GF-D8 (cell line): Measurements from ENCODE around the gene ZSWIM9.
"Not testable (repeated sequence)": the region's sequence is repeated elsewhere in the genome, so short reads cannot be mapped to it uniquely, and the experiment has no call there.

Source experiments
- DNase-seq: peaks from one replicate; lab custom pipeline; 2025; lab: John Stamatoyannopoulos, UW

The ZSWIM9 gene

DNA sequence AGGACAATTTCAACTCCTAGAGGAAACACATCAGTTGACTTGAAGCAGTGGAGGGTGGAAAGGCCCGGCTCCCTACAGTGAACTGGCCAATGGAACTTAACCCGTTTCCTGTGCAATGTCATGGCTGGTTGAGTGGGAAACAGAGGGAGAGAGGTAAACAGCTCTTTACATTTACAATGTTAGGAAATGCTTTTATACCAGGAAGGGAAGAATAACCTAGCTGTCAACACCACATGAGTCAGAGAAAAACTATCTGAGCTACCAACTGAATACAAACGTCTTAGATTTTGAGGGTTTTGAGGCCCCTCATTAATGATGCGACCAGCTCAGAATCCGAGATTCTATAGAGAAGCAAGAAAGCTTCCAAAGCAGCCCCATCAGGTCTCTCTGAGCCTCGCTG is 48.5 kb downstream of the ZSWIM9 start:
- no peak for DNase-seq

DNA sequence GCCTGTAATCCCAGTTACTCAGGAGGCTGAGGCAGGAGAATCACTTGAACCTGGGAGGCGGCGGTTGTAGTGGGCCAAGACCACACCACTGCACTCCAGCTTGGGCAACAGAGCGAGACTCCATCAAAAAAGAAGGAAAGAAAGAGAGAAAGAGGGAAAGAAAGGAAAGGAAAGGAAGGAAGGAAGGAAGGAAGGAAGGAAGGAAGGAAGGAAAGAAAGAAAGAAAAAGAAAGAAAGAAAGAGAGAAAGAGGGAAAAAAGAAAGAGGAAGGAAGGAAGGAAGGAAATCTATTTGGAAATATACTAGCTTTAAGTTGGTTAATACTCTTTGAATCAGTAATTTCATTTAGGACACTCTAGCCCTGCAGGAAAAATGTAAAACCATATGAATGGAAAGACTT is 50.3 kb downstream of the ZSWIM9 start:
- DNase-seq, result not testable (repeated sequence)

DNA sequence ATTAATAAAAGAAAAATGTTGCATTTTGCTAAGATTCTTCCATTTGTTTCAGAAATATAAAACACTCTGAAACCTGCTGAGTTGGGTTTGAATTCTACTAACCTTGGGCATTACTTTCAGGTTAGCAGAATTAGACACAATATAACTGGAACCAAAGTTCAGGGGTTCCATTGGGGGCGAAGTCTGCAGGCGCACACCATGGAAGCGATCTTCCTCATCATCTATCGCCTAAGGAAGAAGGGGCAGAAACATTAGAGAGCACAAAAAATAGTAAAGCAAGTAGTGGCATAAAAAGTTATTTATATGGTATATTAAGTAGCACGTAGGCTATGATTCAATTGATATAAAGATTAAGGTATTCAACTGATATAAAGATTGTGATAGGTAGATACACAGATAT is 51.1 kb downstream of the ZSWIM9 start:
- no peak for DNase-seq

DNA sequence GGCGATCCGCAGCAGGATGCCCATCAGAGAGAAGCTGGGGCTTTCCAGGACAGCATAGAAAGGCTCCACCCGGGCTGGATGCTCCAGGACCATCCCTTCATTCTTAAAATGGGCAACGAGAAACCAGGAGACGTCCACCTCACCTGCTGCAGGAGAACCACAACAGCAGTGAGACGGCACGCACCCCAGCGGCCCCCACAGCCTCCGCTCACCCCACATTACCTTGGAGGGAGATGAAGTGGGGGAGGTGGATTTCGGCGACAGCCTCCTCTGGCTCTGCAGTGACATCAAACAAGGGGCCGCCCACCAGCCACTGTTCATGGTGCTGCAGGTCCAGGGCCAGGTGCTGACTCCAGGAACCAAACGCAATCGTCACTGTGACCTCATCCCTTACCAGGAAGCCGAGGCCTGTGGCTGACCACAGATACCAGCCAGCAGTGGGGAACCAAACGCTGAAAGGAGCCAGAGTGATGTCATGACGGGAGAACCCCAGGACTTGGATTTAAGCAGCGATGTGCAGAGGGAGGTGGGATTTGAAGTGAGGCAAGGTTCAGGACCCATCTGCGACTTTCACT is 60.2 kb downstream of the ZSWIM9 start:
- no peak for DNase-seq

DNA sequence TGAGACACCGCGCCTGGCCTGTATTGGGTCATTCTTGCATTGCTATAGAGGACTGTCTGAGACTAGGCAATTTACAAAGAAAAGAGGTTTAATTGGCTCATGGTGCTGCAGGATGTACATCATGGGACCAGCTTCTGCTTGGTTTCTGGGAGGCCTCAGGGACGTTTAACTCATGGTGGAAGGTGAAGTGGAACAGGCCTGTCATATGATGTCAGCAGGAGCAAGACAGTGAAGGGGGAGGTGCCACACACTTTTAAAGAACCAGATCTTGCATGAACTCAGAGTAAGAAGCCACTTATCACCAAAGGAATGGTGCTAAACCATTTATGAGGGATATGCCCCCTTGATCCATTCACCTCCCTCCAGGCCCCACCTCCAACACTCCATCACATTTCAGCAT is 66.6 kb downstream of the ZSWIM9 start:
- no peak for DNase-seq

DNA sequence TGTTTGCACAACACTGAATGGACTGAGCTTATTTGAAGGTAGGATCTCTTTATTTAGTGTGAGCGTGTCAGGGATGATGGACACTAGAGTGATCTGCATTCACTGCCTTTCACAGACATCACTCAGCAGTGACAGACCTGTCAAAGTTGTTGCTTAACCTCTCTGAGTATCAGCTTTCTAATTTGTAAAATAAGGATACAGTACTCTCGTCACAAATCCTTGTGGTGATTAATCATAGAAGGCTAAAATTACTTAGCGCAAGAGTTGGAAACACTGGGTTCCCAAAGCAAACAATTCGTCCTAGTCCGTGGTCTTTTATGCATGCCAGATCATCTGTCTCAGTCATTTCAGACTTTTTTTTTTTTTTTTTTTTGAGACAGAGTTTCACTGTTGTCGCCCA is 68.6 kb downstream of the ZSWIM9 start:
- DNase-seq, result no peak

DNA sequence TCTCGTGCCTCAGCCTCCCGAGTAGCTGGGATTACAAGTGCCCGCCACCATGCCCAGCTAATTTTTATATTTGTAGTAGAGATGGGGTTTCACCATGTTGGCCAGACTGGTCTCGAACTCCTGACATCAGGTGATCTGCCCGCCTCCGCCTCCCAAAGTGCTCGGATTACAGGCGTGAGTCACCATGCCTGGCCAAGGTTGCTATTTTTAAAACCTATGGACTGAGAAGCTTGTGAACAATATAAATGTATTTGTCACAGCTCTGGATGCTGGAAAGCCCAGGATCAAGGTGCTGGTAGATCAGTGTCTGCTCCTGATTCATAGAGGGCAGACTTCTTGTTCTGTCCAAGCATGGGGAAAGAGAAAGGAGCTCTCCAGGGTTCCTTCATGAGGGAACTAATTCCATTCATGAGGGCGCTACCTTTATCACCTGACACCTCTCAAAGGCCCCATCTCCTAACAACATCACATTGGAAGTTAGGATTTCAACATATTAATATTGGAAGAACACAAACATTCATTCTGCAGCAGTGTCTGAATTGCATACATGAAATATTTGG is 69.2 kb downstream of the ZSWIM9 start:
- DNase-seq, result no peak

DNA sequence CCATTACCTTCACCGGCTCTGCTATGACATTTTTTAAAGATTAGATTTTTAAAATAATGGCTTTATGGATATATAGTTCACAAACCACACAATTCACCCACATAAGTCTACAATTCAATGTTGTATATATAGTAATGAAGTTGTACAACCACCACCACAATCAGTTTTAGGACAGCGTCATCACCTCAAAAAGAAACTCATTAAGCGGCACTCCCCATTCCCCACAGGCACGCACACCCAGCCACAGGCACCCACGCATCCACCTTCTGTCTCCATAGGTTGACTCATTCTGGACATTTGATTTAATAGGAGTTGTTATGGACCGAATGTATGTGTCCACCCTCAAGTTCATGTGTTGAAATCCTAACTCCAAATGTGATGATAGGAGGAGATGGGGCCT is 71.3 kb downstream of the ZSWIM9 start:
- not testable (repeated sequence) for DNase-seq

DNA sequence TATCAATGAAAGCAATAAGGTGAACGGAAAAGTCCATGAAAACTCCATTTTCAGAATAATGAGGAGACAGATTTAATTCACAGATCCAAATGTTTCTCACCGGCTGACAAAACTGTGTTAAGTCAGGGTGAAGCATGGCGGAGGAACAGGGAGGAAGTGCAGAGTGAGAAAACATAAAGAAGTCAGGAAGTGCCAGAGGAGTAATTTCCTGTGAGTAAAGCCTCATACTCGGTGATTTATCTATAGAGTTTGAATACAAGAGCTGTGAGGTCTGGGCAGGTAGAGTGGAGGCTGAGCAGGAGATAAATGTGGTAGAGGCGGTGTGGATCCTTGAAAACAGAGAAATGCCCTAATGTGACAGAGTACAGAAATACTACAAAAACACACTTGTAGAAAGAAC is 73.8 kb downstream of the ZSWIM9 start:
- peak; percentile 36 for DNase-seq

DNA sequence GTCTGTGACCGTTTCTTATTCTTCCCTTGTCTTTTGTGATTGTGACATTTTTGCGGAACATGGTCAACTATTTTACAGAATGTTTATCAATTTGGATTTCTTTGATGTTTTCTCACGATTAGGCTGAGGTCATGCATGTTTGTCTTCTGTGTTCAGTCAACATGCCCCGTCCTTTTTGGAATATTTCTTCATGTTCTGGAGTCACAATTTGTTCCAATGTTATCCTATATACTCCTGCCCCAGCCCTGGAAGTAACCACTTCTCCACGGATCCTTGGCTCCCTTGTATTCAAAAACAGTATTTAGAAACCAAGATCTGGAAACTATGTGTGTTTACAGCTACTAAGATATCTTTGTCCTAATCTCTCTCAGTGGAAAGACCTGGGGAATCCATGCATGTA is 75.6 kb downstream of the ZSWIM9 start:
- DNase-seq, result no peak

DNA sequence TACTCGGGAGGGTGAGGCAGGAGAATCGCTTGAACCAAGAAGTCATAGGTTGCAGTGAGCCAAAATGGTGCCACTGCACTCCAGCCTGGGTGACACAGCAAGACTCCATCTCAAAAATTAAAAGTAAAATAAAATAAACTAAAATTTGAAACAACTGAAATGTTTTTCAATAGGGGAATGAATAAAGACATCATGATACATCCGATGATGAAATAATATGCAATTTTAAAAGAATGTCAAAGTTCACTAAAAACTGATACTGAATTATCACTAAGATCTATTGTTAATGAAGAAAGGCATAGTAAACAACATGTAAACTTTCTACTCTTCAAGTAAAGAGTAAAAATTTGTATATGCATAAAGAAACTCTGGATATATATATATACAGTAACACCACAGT is 76.7 kb downstream of the ZSWIM9 start:
- no peak for DNase-seq
